ENCODE data around the gene DACT2.

Gene DACT2

DNA sequence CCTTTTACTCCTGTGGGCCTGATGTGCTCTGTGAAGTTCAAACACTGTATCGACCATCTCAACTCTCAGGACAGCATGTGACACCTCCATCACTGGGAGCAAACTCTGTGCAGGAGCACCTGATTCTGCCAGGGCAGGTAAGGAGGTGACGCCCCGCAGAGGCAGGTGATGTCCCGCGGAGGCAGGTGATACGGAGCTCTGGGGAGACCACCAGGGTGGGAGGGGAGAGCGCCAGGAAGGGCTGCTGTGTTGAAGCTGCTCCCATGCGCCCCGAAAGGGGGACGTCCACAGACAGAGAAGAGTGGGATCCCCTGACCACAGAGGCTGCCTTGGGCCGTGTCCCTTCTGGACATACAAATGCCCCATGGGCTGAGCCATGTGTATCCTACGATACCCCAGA is 58.3 kb downstream of the DACT2 start:
- DNase-seq = no peak

DNA sequence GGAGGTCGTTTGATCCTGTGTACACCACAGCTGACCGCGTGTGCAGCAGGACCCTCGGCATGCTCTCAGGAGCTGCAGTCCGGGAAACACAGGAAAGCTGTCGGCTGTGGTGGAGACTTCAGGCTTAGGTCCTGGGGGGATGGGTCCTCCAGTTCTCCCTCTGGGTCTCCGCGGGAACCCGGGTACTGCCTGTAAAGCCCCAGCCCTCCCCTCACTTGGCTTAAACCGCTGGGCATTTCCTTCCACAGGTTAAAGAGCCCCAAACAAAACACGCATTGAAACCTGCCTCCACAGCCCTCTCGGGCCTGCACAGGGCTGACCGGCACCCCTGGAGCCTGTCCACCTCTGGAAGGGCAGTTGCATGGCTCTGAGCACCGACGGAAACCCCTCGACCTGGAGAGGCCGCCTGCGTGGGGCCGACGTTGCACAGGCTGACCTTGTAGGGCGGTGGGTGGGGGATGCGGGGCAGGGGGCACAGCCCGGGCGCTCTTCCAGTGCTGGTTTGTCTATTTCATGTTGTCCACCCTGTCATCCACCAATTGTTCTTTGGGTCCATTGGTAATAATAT is 59.1 kb downstream of the DACT2 start:
- no peak for DNase-seq

DNA sequence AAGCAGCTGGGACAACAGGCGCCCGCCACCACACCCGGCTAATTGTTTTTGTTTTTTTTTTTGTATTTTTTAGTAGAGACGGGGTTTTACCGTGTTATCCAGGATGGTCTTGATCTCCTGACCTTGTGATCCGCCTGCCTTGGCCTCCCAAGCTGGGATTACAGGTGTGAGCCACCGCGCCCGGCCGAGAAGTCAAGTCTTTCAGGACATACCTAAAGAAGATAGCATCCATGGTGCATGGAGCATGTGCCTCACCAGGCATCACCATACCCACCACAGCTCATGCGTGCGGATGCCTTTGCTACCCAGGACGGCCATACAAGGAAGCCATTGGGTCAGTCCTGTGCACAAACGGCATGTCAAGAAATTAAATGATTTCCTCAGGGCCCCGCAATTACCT is 60.8 kb downstream of the DACT2 start:
- no peak for DNase-seq

DNA sequence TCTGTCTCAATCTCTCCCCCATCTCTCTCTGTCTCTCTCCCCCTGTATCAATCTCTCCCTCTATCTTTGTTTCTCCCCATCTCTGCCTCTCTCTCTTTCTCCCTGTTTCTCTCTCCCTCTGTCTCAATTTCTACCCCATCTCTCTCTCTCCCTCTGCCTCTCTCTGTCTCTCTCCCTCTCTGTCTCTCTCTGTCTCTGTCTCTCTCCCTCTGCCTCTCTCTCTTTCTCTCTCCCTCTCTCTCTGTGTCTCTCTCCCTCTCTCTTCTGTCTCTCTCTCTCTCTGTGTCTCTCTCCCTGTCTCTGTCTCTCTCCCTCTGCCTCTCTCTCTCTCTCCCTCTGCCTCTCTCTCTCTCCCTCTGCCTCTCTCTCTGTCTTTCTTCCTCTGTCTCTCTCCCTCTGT is 62.6 kb downstream of the DACT2 start:
- DNase-seq = no peak
